A549 (cell line): ENCODE measurements around the gene ATG10.
"Not testable (repeated sequence)": the region's sequence is repeated elsewhere in the genome, so short reads cannot be mapped to it uniquely, and the experiment has no call there.

Experiments
- CHD4 ChIP-seq: fragments of 200-600 bp; sonication (generic); IDR thresholded peaks from 2 replicates; pipeline ENCODE4 v1.6.1; 2016; ENCODE audit warnings: antibody characterized with exemption, mild to moderate bottlenecking, borderline replicate concordance
- EP300 ChIP-seq, 2 experiments: fragments of >200 bp; sonication (Bioruptor Twin); formaldehyde crosslinking; IDR thresholded peaks; 2 replicates in 1 of 2; 3 replicates in 1 of 2; pipeline ENCODE4 v1.6.1; 2016 to 2017
- MAZ ChIP-seq: fragments of 150-350 bp; IDR thresholded peaks from 2 replicates; pipeline ENCODE4 v1.6.1; 2014; ENCODE audit warnings: antibody characterized with exemption, low read depth, low read length, borderline replicate concordance
- MYC ChIP-seq: IDR thresholded peaks from 2 replicates; pipeline ENCODE4 v1.6.1; 2012; ENCODE audit warnings: mild to moderate bottlenecking, inconsistent platforms, low read length, improper control_type of control experiment, borderline replicate concordance
- NR3C1 ChIP-seq: fragments of >200 bp; sonication (Bioruptor Twin); formaldehyde crosslinking; IDR thresholded peaks from 3 replicates; pipeline ENCODE4 v1.6.1; 2017
- POLR2A ChIP-seq: IDR thresholded peaks from 2 replicates; pipeline ENCODE4 v1.6.1; 2012; ENCODE audit warnings: mild to moderate bottlenecking, low read length
- RAD21 ChIP-seq, 2 experiments: fragments of >200 bp in 1 of 2; sonication (Bioruptor Twin) in 1 of 2; formaldehyde crosslinking in 1 of 2; IDR thresholded peaks in 1 of 2; conservative IDR thresholded peaks in 1 of 2; 2 replicates in 1 of 2; 3 replicates in 1 of 2; pipeline ENCODE4 v1.6.1; 2012 to 2018; ENCODE audit warnings: inconsistent platforms in 1 of 2
- REST ChIP-seq: fragments of 200-600 bp; sonication (generic); IDR thresholded peaks from 2 replicates; pipeline ENCODE4 v1.6.1; 2016; ENCODE audit warnings: antibody characterized with exemption, mild to moderate bottlenecking, moderate library complexity
- USF2 ChIP-seq: fragments of 450-650 bp; IDR thresholded peaks from 2 replicates; pipeline ENCODE4 v1.6.1; 2014; ENCODE audit warnings: antibody characterized with exemption
- TF ChIP-seq, protein P1 (sequence below): fragments of >200 bp; sonication (Bioruptor Twin); formaldehyde crosslinking; IDR thresholded peaks from 3 replicates; pipeline ENCODE4 v1.5.1; 2016

- not testable (repeated sequence) for TF ChIP-seq REST; EP300 (IDR thresholded peaks at IDR 0.05); MYC; POLR2A; USF2; MAZ; RAD21 (conservative IDR thresholded peaks at IDR 0.05 in 1 of 2, IDR thresholded peaks at IDR 0.05 in 1 of 2); NR3C1; CHD4
- TF ChIP-seq, protein P1, sequence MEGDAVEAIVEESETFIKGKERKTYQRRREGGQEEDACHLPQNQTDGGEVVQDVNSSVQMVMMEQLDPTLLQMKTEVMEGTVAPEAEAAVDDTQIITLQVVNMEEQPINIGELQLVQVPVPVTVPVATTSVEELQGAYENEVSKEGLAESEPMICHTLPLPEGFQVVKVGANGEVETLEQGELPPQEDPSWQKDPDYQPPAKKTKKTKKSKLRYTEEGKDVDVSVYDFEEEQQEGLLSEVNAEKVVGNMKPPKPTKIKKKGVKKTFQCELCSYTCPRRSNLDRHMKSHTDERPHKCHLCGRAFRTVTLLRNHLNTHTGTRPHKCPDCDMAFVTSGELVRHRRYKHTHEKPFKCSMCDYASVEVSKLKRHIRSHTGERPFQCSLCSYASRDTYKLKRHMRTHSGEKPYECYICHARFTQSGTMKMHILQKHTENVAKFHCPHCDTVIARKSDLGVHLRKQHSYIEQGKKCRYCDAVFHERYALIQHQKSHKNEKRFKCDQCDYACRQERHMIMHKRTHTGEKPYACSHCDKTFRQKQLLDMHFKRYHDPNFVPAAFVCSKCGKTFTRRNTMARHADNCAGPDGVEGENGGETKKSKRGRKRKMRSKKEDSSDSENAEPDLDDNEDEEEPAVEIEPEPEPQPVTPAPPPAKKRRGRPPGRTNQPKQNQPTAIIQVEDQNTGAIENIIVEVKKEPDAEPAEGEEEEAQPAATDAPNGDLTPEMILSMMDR: not testable (repeated sequence)
Observed at GRCh38 chr5:82068042-82068441, 96.2 kb downstream of the ATG10 start.
